ENCODE data around the gene U2SURP.

- TF ChIP-seq CTCF (IDR thresholded peaks at IDR 0.05; ENCODE audit: insufficient read depth, low read length, poor library complexity, severe bottlenecking) (no peak), EZH2phosphoT487 (conservative IDR thresholded peaks at IDR 0.05; ENCODE audit: low read length) (no peak)
These were observed 44.3 kb downstream of the U2SURP start for GRCh38 chr3:143045639-143046038.

Data from SU-DHL-6 (cell line).